Breast epithelium (tissue), 4 donors: ENCODE data around the gene SENP6. TPM values are rescaled to one million over a fixed set of nuclear protein-coding genes. Genes with fewer than 3 reads are reported as not detected.
"Not testable (repeated sequence)": the region's sequence is repeated elsewhere in the genome, so short reads cannot be mapped to it uniquely, and the experiment has no call there.

Source experiments
- DNase-seq, 2 donors: peaks; one replicate each; pipeline ENCODE4 v3.0.0-alpha.2; 2019; ENCODE audit warnings: low spot score in 2 of 2
- H3K27ac ChIP-seq, 2 donors: fragments of 200-600 bp; sonication (generic) in 1 of 2; one replicate each; pipeline ENCODE4 v1.5.1; 2016 to 2019; ENCODE audit warnings: mild to moderate bottlenecking in 1 of 2
- H3K27me3 ChIP-seq, 2 donors: fragments of 200-600 bp; sonication (generic) in 1 of 2; one replicate each; pipeline versions ENCODE4 v1.5.1 to v1.6.0; 2017 to 2019; ENCODE audit warnings: control low read depth in 1 of 2, mild to moderate bottlenecking in 1 of 2
- H3K36me3 ChIP-seq: fragments of 200-600 bp; one replicate; pipeline ENCODE4 v1.5.1; 2019
- H3K4me1 ChIP-seq, 2 donors: fragments of 200-600 bp; sonication (generic); one replicate each; pipeline ENCODE4 v1.5.1; 2016 to 2019; ENCODE audit warnings: control low read depth in 1 of 2
- H3K4me3 ChIP-seq, 3 donors: fragments of 200-600 bp; sonication (generic); 1 replicate in 2 of 3; 2 replicates in 1 of 3; pipeline ENCODE4 v1.5.1; 2016 to 2019; ENCODE audit warnings: mild to moderate bottlenecking in 3 of 3, moderate library complexity in 2 of 3
- H3K9me3 ChIP-seq, 2 donors: fragments of 200-600 bp; sonication (generic) in 1 of 2; one replicate each; pipeline ENCODE4 v1.5.1; 2016 to 2019; ENCODE audit warnings: control low read depth in 1 of 2
- CTCF ChIP-seq, 3 donors: fragments of 450-650 bp; IDR thresholded peaks; one replicate each; pipeline ENCODE4 v1.5.1; 2016 to 2017; ENCODE audit warnings: antibody characterized with exemption in 3 of 3, mild to moderate bottlenecking in 3 of 3, moderate library complexity in 3 of 3
- POLR2A ChIP-seq: fragments of 450-650 bp; IDR thresholded peaks from one replicate; pipeline ENCODE4 v1.6.1; 2016; ENCODE audit warnings: antibody characterized with exemption, mild to moderate bottlenecking, moderate library complexity
- POLR2AphosphoS5 ChIP-seq, 3 donors: sonication (generic); formaldehyde crosslinking; IDR thresholded peaks; one replicate each; pipeline ENCODE4 v1.6.1; 2017; ENCODE audit warnings: antibody characterized with exemption in 3 of 3
- intact Hi-C: fragments of 100-400 bp; cut with DNase I; formaldehyde crosslinking; loops from one replicate; pipeline ENCODE4 v1.15.1; 2023; ENCODE audit warnings: low total_unique reads
- total RNA-seq, 3 donors: library from RNA; depleted of rRNA; stranded (reverse); fragments of >200 nt; gene quantifications; one replicate each; pipeline ENCODE4 v1.1.0, GENCODE V29; 2016

The SENP6 gene
- total RNA-seq, 3 donors from 2014 or later: 93.5 to 189 (median 152) TPM

DNA sequence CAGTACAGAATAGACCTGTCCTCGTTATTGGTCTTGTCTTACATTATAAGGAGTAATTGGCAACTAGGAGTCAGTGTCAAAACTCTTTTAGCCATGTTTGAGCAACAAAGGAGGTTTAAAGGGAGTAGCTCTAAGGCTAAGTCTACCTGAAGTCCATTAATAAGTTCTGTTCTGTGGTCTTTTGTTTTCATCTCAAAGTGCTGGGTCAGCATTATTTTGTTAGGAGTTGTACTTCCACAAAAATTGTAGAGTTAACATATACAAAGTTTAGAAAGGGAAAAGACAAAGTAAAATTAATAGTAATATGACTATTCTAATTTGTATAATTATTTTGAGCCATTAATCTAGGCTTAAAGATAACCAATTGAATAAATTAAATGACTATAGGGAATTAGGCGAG, 12.7 kb upstream of the SENP6 start:
- Histone ChIP-seq H3K27me3 (no peaks in the 10 kb centered on the region), H3K36me3 (no peaks in the 10 kb centered on the region), H3K9me3 (no peaks in the 10 kb centered on the region), H3K4me3 (no peak overlapping the region), H3K4me1 (no peaks in the 10 kb centered on the region), H3K27ac (no peak overlapping the region)
- intact Hi-C loops: no loop called here
- DNase-seq: no peak
- TF ChIP-seq POLR2AphosphoS5 (IDR thresholded peaks at IDR 0.05) (no peak), CTCF (IDR thresholded peaks at IDR 0.05) (no peak), POLR2A (no peak)

DNA sequence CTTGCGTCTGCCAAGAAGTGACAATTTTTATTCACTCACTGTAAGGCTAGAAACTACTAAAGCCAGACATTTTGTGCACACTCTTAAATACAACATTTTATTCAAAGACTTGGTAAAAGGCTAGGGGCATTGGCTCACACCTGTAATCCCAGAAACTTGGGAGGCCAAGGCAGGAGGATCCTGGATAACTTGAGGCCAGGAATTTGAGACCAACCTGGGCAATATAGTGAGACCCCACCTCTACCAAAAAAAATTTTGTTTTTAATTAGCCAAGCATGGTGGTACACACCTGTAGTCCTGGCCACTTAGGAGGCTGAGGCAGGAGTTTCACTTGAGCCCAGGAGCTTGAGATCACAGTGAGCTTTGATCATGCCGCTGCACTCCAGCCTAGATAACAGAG, 11.3 kb upstream of the SENP6 start:
- no peak for DNase-seq
- Histone ChIP-seq H3K4me1 (no peaks in the 10 kb centered on the region), H3K4me3 (no peak overlapping the region), H3K27me3 (no peaks in the 10 kb centered on the region), H3K36me3 (no peaks in the 10 kb centered on the region), H3K9me3 (no peaks in the 10 kb centered on the region), H3K27ac (no peak overlapping the region)
- no peak for TF ChIP-seq CTCF (IDR thresholded peaks at IDR 0.05)
- no peak for TF ChIP-seq POLR2A
- no peak for TF ChIP-seq POLR2AphosphoS5 (IDR thresholded peaks at IDR 0.05)
- intact Hi-C loops: no loop called here

DNA sequence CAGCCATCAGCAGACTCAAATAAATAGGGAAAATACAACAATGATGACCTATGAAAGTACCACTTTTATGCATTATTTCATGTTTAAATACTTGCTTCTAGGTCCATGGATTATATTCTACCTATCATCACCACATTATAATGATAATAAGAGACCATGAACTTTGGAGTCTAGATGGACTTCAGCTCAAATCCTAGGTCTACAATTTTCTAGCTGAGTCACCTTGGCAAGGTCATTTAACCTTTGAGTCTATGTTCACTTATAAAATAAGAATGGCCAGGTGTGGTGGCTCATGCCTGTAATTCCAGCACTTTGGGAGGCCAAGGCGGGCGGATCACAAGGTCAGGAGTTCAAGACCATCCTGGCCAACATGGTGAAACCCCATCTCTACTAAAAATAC, 5.3 kb upstream of the SENP6 start:
- intact Hi-C loops: not testable (repeated sequence)

GRCh38 chr6:75600768-75601167, 912 bp upstream of the SENP6 start:
- H3K27me3 ChIP-seq: no peaks in the 10 kb centered on the region
- no peaks in the 10 kb centered on the region for H3K4me1 ChIP-seq
- H3K27ac ChIP-seq: peak overlapping the region; percentile 75 to 100
- peak overlapping the region; percentile 85 to 93 (median 91) for H3K4me3 ChIP-seq
- H3K9me3 ChIP-seq: no peaks in the 10 kb centered on the region
- H3K36me3 ChIP-seq: no peaks in the 10 kb centered on the region
- intact Hi-C loops: no loop called here
- TF ChIP-seq CTCF (IDR thresholded peaks at IDR 0.05) (no peak), POLR2A (no peak), POLR2AphosphoS5 (IDR thresholded peaks at IDR 0.05) (no peak)
- DNase-seq: no peak

More for the DNA sequence above, 5.3 kb upstream of the SENP6 start:
- H3K27ac ChIP-seq, H3K27me3 ChIP-seq, H3K36me3 ChIP-seq, H3K9me3 ChIP-seq, H3K4me1 ChIP-seq, DNase-seq, H3K4me3 ChIP-seq: not testable (repeated sequence)

DNA sequence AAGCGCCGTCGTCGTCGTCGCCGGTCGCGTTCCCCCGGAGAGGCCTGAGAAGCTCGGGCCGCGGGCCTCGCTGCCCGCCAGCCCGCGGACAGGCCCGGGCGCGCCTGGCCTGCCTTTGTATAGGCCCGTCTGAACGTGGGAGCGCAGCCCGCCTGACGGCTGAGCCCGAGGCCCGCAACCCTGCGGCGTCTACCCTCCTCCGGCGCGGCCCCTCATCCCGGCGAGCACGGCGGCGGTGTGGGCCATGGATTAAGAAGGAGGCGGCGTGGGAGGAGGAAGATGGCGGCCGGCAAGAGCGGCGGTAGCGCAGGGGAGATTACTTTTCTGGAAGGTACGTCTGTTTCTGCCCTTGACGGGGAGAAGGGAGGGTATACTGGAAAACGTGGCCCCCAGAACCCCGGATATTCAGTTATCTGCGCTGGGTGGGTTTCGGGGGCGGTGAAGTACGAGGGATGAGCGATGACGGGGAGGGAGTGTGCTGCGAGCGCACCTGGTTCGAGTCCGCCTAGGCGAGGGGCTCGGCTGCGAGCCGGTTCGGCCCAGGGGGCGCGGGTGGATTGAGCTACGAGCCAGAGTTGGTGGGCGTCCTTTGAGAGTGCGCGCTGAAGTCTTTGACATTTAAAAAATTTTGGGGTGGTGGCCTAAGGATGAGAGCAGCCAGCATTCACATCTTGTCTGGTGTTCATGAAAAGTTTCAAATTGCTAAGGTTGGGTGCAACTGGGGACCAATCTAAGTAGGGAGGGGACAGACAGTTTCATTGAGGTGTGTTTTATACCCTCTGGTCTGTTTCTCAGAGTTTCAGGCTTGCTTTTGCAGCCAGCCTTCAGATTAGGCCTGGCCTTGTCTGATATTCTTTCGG, 796 bp downstream of the SENP6 start:
- intact Hi-C loops: no loop called here
- H3K4me1 ChIP-seq: no peaks in the 10 kb centered on the region
- DNase-seq: peak in 1 of 2 donors; percentile 52

More for the DNA sequence above, 796 bp downstream of the SENP6 start:
- Histone ChIP-seq H3K27ac (peak overlapping the region; percentile 99 to 100), H3K36me3 (no peaks in the 10 kb centered on the region), H3K9me3 (no peaks in the 10 kb centered on the region), H3K4me3 (peak overlapping the region; percentile 85 to 93 (median 91)), H3K27me3 (no peaks in the 10 kb centered on the region)
- no peak for TF ChIP-seq POLR2A
- TF ChIP-seq CTCF (IDR thresholded peaks at IDR 0.05): no peak
- peak in 1 of 3 donors; percentile 8 for TF ChIP-seq POLR2AphosphoS5 (IDR thresholded peaks at IDR 0.05)
